ENCODE data around the gene CLASRP.

- TF ChIP-seq EP300 (conservative IDR thresholded peaks at IDR 0.05; ENCODE audit: poor library complexity, severe bottlenecking) = no peak
- no peak for TF ChIP-seq CTCF (IDR thresholded peaks at IDR 0.05; ENCODE audit: poor library complexity, severe bottlenecking)
- TF ChIP-seq RAD21 (conservative IDR thresholded peaks at IDR 0.05) = no peak
- no peak for TF ChIP-seq EZH2 (IDR thresholded peaks at IDR 0.05; ENCODE audit: borderline replicate concordance, insufficient read depth, low read length, poor library complexity, severe bottlenecking)
- no peak for TF ChIP-seq TAF1 (IDR thresholded peaks at IDR 0.05; ENCODE audit: low read depth)
- no peak for TF ChIP-seq POLR2AphosphoS5 (IDR thresholded peaks at IDR 0.05)
These were observed 8.0 kb upstream of the CLASRP start for GRCh38 chr19:45030825-45031224.
